Inflammatory macrophage treated with lipopolysaccharide for 1 hour (primary cell): ENCODE data around the gene WRAP73.

Experiments used
- DNase-seq, 2 donors: peaks; one replicate each; pipeline ENCODE4 v3.0.0-alpha.2; 2020 to 2022

The WRAP73 gene

DNA sequence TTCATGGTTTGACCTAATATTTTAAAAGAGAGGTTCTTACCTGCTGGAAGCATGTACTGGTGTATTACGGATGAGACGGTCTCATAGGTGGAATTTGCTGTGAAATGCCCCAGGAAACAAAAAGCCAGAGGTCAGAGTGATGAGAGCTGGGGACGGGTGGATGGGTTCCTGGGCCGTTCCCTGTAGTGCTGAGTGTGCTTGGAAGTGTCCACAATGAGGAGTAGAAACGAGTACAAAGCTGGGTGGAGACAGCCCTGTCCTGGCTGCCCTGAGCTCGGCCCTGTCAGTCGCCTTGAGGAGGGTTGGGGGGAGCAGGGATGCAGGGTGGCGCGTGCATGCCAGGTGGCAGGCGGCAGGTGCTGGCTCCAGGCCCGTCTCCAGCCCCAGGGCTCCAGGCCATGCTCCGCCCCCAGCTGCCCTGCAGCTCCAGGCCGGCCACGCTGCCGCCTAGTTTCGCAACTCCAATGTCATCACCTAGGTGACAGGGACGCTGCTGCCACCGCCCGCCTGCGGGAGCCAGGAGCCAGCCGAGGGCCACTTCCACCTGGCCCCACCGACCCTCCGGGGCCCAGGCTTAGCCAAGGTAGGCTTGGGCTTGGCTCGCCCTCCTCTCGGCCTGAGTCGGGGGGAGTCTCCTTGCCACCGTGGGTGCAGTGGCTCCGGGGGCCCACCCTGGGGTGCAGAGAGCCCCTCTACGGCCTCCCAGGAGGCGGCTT is 18.8 kb upstream of the WRAP73 start:
- peak; percentile 62 to 84 for DNase-seq

DNA sequence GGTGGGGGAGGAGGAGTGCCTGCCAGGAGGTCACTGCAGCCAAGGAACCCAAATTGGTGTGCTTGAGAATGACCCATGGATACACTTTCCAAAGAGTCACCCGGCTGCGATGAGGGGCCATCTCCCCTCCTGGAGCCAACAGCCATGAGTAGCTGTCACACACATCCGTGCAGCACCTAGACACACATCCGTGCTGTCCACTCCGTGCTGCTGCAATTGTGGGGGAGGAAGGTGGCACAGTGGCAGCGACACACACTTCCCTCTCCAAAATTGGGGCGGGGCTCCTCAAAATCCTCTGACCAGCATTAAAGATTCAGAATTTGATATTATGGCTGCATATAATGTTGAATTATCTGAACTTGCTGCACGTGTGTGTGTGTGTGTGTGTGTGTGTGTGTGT is 18.2 kb upstream of the WRAP73 start:
- DNase-seq, result no peak

DNA sequence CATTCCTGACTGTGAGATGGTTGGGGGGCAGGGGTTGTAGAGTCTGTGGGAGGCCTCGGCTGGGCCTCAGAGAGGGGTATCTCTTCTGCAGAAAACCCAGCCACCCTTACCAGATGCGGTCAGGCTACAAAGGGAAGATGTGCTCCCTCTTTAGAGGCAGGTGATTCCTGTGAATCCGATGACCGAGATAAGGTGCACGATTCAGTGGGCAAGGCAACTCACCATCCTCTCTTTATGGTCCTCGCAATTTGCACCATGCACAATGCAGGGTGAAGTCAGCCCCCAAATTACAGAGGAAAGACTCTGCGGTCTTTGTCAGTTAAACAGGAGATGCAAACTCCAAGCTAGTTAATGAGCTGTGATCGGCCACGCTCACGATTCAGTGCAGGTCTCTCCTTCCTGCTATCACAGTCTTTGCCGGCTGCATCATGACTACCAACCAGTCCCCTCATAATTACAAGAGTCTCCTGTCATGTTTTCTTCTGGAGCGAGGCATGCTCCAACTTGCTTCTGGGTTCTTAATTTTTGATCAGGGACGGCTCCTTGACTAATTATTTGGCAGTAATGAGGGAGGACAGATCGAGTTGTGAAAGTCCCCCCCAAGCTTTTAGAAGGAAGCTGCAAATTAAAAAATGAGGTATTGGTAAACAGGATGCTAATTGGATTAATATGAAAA is 14.9 kb upstream of the WRAP73 start:
- DNase-seq, result no peak

DNA sequence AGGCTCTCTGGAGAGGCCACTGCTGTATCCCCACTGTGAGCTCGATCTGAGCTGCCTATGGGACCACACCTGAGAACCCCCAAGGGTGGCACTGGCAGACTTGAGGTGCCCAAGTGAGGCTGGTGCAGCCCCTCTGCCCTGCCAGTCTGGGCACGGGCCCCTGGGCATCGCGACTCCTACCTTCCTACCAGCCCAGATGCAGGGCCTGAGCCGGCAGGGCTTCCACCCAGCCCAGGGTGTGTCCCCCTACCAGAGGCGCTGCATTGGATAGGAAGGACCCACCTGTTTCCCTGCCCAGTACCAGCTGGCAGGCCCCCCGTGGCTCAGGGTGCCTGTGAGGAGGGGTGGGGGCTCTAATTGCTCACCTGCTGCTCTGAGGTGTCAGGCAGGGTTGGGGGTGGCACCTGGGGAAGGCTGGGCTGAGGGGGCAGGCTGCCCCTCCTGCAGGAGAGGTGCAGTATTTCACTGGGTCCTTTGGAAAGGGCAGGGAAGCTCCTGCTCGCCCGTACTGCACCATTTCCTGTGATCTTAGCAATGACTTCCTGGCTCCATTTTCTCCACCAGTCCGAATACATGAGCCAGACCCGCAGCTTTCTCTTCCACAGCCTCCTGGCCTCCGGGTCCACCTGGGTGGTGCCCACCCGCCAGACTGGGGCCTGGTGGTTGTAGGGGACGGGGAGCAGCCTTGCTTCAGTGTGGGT is 14.2 kb upstream of the WRAP73 start:
- DNase-seq, result no peak

DNA sequence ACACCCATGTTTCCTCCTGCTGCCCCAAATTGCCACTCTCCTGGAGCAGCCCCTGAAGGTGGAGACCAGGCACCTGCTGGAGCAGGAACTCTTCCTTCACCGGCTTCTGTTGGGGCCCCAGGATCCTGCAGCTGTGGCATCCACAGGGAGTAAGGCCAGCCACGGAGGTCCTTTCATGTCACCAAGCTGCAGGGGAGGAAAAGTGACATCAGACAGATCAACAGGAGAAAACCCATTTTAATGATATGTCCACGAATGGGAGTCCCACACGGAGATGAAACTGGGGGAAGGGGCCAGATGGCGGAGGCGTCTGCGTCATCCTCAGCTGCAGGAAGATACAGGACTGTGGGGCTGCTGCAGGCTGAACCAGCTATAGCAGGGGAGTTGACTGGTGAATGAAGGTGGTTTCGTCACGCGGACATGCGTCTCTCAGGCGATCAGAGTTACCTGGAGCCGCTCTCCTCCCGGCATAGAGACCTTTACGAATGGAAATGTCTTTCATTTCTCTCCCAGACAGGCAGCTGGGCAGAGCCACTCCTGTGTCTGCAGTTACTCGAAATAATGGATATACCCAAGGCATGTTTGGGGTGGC is 12.3 kb upstream of the WRAP73 start:
- no peak for DNase-seq

DNA sequence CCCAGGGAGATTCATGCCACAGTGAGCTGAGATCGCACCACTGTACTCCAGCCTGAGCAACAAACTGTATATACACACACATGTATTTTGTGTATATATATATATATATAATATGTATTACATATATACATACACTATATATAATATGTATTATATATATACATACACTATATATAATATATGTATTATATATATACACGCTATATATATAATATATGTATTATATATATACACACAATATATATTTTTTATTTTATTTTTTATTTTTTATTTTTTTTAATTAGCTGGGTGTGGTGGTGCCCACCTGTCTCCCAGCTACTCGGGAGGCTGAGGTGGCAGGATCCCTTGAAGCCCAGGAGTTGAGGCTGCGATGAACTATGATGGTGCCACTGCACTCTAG is 11.7 kb upstream of the WRAP73 start:
- no peak for DNase-seq

DNA sequence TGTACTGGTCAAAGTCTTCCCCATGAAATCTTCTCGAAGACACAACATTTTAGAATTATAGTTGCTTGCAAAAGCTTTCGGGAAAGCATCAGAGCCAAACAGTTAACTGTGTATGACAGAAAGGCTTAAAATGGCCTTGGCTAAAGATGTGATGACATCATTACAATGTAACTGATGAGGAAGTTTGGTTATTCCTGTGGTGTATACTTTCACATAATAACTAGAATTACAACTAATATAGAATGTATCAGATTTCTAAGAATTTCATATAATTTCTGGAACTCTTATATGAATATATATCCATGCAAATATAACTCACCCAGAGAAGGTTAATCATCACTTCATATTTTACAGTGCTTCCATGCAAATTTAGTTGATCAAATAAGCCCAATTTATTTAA is 10.8 kb upstream of the WRAP73 start:
- DNase-seq, result peak; percentile 41 to 59

DNA sequence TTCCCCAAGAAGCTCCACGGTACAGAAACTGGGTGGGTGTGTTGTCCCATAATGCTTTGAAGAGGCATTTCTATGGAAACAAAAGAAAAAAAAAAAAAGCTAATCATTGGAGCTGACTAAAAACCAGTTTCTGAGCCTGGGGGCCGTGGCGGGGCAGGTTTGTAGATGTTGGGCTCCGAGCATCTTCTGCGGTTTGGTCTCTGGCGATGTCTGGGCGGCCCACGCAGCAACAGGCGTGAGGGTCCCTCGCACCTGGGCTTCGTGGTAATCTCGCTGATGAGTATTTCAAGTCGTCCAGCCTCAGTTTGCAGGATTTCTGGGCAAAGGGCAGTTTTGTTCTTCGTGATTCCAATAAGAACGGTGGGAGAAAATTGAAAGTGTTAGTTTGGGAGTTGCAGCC is 9.2 kb upstream of the WRAP73 start:
- no peak for DNase-seq

DNA sequence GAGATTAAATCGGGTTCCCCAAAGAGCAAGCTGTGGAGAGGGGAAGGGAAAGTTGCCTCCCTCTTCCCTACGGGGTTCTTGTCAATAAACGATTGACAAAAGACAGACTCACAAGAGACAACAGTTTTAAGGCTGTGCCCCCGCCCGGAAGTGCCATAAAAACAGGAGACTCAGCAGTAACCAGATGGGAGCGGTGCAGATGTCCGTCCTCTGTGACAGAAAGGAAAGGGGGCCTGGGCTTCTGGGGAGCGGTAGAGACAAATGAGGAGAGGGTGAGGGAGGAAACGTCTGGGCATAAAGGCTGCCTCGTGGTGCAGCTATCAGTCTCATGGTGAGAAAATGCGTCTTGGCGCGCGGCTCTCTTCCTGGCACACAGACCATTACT is 8.3 kb upstream of the WRAP73 start:
- no peak for DNase-seq

DNA sequence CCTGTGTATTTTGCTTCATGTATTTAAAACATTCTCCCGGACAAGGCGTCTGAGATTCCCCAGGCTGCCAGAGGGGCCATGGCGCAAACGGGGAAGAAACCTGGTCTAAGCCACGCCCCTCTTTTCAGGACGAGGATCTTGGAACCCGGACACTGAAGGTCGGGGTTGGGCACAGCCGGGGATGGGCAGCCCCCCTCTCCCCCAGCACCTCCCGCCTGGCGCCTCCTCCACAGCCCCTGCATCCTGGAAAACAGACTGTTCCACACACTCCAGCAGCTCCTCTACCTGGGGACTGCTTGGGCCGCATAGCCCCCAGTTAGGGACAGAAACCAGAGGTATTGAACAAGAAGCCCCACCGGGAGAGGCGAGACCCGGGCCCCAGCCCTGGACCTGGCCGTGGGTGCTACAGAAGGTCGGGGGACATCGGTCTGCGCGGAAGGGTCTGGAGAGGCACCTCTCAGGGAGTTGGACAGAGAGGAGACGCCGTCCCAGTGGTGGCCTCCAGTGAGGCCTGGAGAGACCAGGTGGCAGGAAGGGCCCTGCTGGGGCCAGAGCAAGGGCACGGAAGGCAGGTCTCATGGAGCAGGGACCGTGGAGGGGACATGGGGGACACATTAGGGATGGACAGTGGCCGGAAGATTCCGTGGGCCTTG is 7.8 kb upstream of the WRAP73 start:
- DNase-seq, result no peak

DNA sequence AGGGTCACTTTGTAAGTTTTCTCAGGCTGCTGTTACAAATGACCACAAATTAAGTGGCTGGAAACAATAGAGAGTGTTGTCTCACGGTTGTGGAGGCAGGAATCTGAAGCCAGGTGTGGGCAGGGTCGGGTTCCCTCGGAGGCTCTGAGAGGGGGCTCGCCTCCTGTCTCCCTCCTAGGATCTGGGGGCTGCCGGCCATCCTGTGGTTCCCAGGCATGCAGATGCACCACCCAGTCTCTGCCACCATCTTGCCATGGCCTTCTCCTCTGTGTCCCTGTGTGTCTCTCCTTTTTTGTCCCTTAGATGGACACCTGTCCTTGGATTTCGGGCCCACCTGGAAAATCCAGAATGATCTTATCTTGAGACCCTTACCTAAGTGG is 7.2 kb upstream of the WRAP73 start:
- no peak for DNase-seq

DNA sequence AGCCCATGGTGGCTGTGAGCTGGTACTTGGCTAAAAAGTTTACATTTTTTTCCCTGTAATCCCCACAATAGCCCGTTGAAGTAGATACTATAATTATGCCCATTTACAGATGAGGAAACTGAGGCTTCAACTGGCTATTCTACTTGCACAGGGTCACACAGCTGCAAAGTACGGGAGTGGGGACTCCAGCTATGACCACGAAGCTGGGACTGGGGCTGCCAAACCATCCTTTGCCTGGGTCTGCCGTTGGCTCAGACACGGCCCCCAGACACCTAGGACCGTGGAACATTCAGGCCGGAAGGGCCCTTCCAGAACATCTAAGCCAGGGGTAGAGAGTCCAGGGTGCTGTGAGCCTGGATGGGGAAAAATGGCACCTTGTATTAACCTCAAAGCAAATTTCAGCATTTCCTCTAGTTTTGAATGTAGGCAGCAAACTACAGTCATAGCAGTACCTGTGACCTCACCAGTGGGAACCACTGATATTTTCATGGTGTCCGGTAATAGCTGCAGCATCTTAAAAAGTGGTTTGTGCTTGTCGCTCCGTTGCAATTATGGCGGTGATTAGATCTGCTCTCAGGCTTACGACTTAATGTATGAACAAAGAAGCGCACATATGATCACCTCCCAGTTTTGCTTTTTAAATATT is 6.7 kb upstream of the WRAP73 start:
- DNase-seq, result no peak

DNA sequence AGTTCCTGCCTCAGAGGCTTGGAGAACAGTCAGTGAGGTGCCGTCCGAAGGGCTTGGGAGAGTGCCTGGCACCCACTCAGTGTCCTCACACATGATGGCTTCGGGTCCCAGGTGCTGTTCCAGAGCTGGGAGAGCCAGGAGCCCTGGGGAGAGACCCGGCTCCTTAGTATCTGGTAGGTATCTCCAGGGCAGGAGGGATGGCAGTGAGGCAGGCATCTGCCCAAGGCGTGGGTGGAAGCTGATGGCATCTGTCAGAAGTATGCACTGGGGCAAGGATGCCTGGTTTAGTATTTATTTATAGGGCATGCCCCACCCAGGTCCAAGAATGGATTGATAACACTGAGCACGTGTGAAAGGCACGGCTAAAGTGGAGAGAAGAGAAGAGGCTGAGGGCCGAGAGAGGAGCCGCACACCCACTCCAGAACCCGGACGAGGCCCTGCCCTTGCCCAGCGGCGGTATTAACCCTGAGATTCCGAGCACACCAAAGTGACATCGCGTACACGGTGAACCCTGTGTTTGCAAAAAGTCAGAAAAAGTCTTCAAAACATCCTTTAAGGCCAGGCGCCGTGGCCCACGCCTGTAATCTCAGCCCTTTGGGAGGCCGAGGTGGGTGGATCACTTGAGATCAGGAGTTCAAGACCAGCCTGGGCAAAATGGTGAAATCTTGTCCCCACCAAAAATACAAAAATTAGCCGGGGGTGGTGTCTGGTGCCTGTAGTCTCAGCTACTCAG is 4.8 kb upstream of the WRAP73 start:
- no peak for DNase-seq

DNA sequence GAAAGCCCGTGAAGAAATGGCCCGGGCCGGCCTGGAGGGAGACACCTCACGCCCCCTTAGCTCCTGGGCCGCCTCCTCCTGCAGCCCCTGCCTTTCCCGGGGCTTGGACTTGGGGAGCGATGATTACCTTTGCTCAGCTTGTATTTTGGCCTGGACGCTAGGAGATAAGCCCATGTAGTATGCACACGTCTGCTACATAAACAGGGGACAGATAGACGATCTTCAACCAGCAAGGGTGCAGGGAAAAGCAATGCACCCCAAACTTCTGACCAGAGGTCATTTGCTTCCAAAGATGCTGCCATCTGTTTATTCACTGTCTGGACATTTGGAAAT is 3.3 kb upstream of the WRAP73 start:
- no peak for DNase-seq

DNA sequence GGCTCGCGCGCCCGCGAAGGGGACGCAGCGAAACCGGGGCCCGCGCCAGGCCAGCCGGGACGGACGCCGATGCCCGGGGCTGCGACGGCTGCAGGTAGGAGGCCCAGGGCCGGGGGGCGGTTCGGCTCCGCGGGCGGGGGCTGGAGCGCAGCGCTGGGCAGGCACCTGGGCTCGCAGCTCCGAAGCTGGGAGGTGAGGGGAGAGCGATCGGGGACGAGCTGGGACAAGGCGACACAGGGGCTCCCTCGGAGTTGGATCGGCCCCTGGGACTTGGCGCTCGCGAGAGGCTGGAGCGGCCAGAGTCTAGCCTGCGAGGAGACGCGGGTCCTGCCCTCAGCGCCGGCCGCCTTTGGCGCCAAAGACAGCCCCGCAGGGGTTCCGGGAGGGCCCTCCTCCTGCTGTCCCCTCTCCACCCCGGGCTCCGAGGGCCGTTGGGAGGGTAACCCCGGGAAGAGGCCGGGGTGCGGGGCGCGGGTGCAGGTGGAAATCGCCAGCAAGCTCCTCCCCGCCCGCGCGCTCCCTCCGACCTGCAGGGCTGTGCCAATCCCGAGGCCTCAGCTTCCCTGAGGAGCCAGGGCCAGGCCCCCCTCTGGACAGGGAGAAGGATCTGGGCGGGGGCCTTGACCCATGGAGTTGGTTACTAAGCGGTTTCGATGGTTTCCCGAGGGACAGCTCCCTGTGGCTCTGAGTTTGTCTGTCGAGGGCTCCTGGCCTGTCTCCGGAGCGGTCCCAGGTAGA is 2.8 kb upstream of the WRAP73 start:
- DNase-seq, result no peak

DNA sequence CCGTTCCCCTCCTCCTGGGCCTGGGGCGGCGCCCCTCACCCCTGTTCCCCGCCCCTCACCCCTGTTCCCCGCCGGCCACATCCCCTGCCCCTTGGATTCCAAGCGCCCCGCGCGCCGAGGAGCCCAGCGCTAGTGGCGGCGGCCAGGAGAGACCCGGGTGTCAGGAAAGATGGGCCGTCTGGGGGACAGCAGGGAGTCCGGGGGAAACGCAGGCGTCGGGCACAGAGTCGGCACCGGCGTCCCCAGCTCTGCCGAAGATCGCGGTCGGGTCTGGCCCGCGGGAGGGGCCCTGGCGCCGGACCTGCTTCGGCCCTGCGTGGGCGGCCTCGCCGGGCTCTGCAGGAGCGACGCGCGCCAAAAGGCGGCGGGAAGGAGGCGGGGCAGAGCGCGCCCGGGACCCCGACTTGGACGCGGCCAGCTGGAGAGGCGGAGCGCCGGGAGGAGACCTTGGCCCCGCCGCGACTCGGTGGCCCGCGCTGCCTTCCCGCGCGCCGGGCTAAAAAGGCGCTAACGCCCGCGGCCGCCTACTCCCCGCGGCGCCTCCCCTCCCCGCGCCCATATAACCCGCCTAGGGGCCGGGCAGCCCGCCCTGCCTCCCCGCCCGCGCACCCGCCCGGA is 2.1 kb upstream of the WRAP73 start, which contains the start of gene TP73:
Gene TP73 (plus strand): TSS at position 587 of the 618 bp plus-strand sequence. CDS start 29,850 bp downstream, outside the sequence.
- no peak for DNase-seq

DNA sequence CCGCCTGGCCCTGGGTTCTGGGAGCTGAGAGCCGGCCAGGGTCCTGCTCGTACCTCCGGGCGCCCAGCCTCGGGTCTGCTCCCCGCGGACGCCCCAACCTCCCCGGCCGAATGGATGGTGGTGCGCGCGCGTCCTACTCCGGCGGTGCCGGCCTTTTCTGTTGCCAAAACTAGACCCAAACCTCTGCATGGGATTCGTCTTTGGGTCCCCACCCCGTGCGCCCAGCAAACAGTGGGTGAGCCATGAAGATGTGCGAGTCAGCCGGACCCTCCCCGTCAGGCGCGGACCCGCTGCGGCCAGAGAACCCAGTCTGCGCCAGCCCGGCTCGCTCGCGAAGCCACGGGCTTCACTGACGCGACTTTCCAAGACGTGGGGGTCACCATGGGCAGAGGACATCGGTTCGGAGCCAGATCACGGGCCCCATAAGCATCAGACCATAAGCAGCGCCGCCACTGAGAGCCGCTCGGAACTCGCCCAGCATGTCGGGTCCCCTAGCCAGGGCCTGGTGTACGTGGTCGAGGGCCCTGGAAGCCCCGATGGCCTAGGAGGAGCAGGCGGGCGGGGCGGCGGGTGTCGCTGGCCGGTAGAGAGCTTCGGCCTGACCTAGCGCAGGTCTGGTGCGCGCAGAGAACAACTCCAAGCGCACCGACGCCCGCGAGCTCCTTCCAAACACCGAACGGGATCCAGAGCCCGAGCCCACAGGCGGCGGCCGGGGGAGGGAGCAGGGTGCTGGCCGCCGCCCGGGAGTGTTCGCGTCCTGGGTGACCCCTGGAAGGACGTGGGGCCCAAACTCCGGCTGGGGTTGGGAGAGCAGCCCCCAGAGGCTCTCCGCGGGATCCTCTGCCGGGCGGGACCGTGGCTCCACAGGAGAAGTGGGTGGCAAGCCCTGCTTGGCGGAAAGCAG is 1.4 kb upstream of the WRAP73 start:
- DNase-seq, result no peak

DNA sequence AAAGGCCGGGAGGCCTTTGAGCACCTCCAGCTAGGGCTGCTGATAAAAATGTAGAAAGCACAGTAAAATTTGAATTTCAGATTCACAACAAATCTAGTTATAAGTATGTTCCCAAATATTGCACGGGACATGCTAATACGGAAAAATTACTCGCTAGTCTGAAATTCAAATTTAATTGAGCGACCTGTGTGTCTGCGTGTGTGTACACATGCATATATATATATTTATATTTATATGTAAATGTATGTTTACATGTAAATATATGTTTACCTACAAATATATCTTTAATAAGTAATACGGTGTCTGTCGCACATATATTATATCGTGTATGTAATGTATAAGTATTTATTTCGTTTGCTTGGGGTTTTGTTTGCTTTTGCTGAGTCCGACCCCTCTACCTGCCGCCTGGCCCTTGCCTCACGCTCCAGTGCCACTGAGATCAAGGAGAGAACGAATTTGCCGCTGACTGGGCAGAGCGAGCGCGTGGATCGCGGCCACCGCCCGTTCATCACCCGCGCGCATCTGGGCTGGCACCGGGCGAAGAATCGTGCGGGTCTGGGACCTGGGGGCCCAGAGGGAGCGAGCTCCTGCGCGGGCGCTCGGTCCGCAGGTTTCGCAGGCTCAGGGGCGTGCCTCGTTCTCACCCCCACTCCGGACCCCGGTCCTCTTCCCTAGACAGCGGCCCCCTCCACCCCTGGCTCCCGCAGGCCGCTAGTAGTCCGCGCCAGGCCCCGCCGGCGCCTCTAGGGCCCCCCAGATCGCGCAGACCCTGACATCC is 534 bp upstream of the WRAP73 start:
- DNase-seq, result no peak

DNA sequence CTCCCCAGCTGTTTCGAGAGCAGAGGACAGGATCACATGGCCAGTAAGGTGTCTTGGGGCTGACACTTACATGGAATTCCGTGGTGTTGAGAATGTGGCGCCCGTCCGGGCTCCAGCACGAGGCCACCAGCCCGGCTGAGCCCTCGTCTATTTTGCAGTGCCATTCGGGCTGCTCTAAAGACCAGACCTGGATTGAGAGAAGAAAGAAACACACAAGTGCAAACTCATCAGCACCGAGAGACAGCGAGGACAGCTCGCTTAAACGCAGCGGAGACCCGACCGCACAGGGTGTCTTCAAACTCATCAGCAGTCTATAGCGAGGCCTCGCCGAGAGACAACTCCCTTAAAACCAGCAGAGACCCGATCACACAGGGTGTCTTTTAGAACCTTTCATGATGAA is 3.3 kb downstream of the WRAP73 start:
- no peak for DNase-seq
